Measurements from ENCODE around the gene CHST10. TPM values are rescaled to one million over a fixed set of nuclear protein-coding genes. Genes with fewer than 3 reads are reported as not detected.
"Not testable (repeated sequence)": the region's sequence is repeated elsewhere in the genome, so short reads cannot be mapped to it uniquely, and the experiment has no call there.

Gene CHST10
- total and polyA plus RNA-seq, 2 donors (not counting 3 experiments of a cell fraction or from before 2014, with no cell fraction given), result 11.1 to 12.3 TPM

DNA sequence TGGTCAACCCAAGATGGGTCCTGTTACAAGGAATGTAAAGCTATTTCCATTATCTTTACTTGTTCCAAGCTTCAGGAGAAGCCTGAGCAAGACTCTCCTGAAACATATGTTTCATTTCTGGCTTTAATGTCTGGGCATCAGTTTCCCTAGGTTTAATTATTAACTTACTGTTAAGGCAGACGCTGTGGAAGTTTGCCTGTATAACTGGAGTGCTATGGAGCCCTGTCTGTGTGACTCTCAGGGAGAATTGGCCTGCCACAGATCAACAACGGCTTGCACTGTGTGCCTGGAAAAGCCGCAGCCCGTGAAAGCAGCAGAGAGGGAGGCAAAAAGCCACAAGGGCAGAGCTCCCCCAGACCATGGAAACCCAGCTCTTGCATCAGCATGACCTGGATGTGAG lies 73.0 kb downstream of the CHST10 start:
- no peaks in the 10 kb centered on the region for H3K36me3 ChIP-seq (ENCODE audit: control insufficient read depth in 2 of 2, extremely low read depth in 1 of 2, insufficient read depth in 2 of 2, low read length in 2 of 2)
- H3K4me2 ChIP-seq (ENCODE audit: insufficient read depth, low read length), result no peak overlapping the region
- no peak overlapping the region for H3K27ac ChIP-seq (ENCODE audit: insufficient read depth, low read depth, low read length)
- no peak overlapping the region for H3K9ac ChIP-seq (replicated peaks; ENCODE audit: extremely low read depth, insufficient read depth, low read length)
- POLR2A ChIA-PET, result no interaction called here
- no TSS peak for BruUV-seq (replicated peaks)
- no peaks in the 10 kb centered on the region for H3K4me1 ChIP-seq (ENCODE audit: control insufficient read depth, extremely low read depth, insufficient read depth, low read length)
- no peaks in the 10 kb centered on the region for H3K9me3 ChIP-seq (replicated peaks; ENCODE audit: control insufficient read depth, insufficient read depth, low read length)
- no peaks in the 10 kb centered on the region for H4K20me1 ChIP-seq (replicated peaks; ENCODE audit: control insufficient read depth, extremely low read depth, insufficient read depth, low read length)
- no peak overlapping the region for H3K4me3 ChIP-seq (replicated peaks in 1 of 3; ENCODE audit: insufficient read depth in 1 of 3, low read depth in 1 of 3, low read length in 3 of 3)
- H2AFZ ChIP-seq (ENCODE audit: low read depth, low read length), result no peak overlapping the region
- CTCF ChIA-PET, result interaction anchor here (2.5 kb wide), 1 partner anchor 82 kb away, joined by 6 read pairs; no protein-coding TSS in a partner anchor
- peaks cover 2 to 3% of the 10 kb centered on the region in 2 experiments for H3K27me3 ChIP-seq (ENCODE audit: control insufficient read depth in 2 of 2, insufficient read depth in 2 of 2, low read length in 2 of 2)
- intact Hi-C loops (cut with micrococcal nuclease) (no loop called here), dilution Hi-C loops (cut with MboI; ENCODE audit: extremely low pct_ligation_motif_present, low sequenced_read_pairs) (no loop called here)
- H3K79me2 ChIP-seq (ENCODE audit: control insufficient read depth, insufficient read depth, low read length), result no peaks in the 10 kb centered on the region
- no peaks in the 10 kb centered on the region for H3K9me1 ChIP-seq (replicated peaks; ENCODE audit: control insufficient read depth, extremely low read depth, insufficient read depth, low read length)
- TF ChIP-seq GATA2 (IDR thresholded peaks at IDR 0.05; ENCODE audit: insufficient read depth, insufficient read length, low read depth, low read length) (no peak), POLR2AphosphoS5 (IDR thresholded peaks at IDR 0.05; ENCODE audit: insufficient read depth, low read depth, low read length) (no peak), JUN (IDR thresholded peaks at IDR 0.05; ENCODE audit: borderline replicate concordance, insufficient read depth, insufficient read length, low read depth) (no peak), POLR2A (IDR thresholded peaks at IDR 0.05; ENCODE audit: low read depth, low read length) (no peak), MYC (IDR thresholded peaks at IDR 0.05; ENCODE audit: low read depth, low read length) (no peak), FOS (IDR thresholded peaks at IDR 0.05; ENCODE audit: borderline replicate concordance, insufficient read depth, low read length) (no peak), EZH2 (IDR thresholded peaks at IDR 0.05; ENCODE audit: borderline replicate concordance, low read depth, low read length, severe bottlenecking) (no peak)
- TF ChIP-seq, protein P1, sequence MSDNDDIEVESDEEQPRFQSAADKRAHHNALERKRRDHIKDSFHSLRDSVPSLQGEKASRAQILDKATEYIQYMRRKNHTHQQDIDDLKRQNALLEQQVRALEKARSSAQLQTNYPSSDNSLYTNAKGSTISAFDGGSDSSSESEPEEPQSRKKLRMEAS (IDR thresholded peaks at IDR 0.05; ENCODE audit: insufficient read depth, insufficient read length), result no peak
- TF ChIP-seq, protein P2, sequence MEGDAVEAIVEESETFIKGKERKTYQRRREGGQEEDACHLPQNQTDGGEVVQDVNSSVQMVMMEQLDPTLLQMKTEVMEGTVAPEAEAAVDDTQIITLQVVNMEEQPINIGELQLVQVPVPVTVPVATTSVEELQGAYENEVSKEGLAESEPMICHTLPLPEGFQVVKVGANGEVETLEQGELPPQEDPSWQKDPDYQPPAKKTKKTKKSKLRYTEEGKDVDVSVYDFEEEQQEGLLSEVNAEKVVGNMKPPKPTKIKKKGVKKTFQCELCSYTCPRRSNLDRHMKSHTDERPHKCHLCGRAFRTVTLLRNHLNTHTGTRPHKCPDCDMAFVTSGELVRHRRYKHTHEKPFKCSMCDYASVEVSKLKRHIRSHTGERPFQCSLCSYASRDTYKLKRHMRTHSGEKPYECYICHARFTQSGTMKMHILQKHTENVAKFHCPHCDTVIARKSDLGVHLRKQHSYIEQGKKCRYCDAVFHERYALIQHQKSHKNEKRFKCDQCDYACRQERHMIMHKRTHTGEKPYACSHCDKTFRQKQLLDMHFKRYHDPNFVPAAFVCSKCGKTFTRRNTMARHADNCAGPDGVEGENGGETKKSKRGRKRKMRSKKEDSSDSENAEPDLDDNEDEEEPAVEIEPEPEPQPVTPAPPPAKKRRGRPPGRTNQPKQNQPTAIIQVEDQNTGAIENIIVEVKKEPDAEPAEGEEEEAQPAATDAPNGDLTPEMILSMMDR (IDR thresholded peaks at IDR 0.05; ENCODE audit: extremely low read depth in 1 of 2, insufficient read depth in 1 of 2, low read depth in 1 of 2, low read length in 2 of 2), result no peak
- no peak for DNase-seq (ENCODE audit: low read depth, low spot score)
- FAIRE-seq, result no peak

DNA sequence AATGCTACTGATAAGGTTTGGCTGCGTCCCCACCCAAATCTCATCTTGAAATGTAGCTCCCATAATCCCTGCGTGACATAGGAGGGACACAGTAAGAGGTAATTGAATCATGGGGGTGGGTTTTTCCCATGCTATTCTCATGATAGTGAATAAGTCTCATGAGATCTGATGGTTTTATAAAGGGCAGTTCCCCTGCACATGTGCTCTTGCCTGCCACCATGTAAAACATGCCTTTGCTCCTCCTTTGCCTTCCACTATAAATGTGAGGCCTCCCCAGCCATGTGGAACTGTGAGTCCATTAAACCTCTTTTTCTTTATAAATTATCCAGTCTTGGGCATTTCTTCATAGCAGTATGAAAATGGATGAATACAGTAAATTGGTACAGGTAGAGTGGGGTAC lies 75.0 kb downstream of the CHST10 start:
- dilution Hi-C loops (cut with MboI; ENCODE audit: extremely low pct_ligation_motif_present, low sequenced_read_pairs); H3K9ac ChIP-seq (replicated peaks; ENCODE audit: extremely low read depth, insufficient read depth, low read length); H3K4me3 ChIP-seq (replicated peaks in 1 of 3; ENCODE audit: insufficient read depth in 1 of 3, low read depth in 1 of 3, low read length in 3 of 3); H3K4me1 ChIP-seq (ENCODE audit: control insufficient read depth, extremely low read depth, insufficient read depth, low read length); H3K9me3 ChIP-seq (replicated peaks; ENCODE audit: control insufficient read depth, insufficient read depth, low read length); FAIRE-seq; intact Hi-C loops (cut with micrococcal nuclease); H3K36me3 ChIP-seq (ENCODE audit: control insufficient read depth in 2 of 2, extremely low read depth in 1 of 2, insufficient read depth in 2 of 2, low read length in 2 of 2); H3K4me2 ChIP-seq (ENCODE audit: insufficient read depth, low read length); H4K20me1 ChIP-seq (replicated peaks; ENCODE audit: control insufficient read depth, extremely low read depth, insufficient read depth, low read length); DNase-seq (ENCODE audit: low read depth, low spot score); H3K79me2 ChIP-seq (ENCODE audit: control insufficient read depth, insufficient read depth, low read length); BruUV-seq (replicated peaks); POLR2A ChIA-PET; H3K27ac ChIP-seq (ENCODE audit: insufficient read depth, low read depth, low read length); H2AFZ ChIP-seq (ENCODE audit: low read depth, low read length); H3K9me1 ChIP-seq (replicated peaks; ENCODE audit: control insufficient read depth, extremely low read depth, insufficient read depth, low read length); H3K27me3 ChIP-seq (ENCODE audit: control insufficient read depth in 2 of 2, insufficient read depth in 2 of 2, low read length in 2 of 2): not testable (repeated sequence)
- CTCF ChIA-PET, result interaction anchor here (0.9 to 2.8 kb wide), 3 partner anchors 13 to 80 kb away, joined by 3 to 9 read pairs (median 6); no protein-coding TSS in a partner anchor

Measured in endothelial cell of umbilical vein (primary cell).